NCI-H748 (cell line): ENCODE measurements around the gene ZNF557.
"Not testable (repeated sequence)": the region's sequence is repeated elsewhere in the genome, so short reads cannot be mapped to it uniquely, and the experiment has no call there.

Source experiments
- DNase-seq: peaks from one replicate; lab custom pipeline; 2025; ENCODE audit not compliant: unreplicated experiment; lab: John Stamatoyannopoulos, UW

Gene ZNF557

DNA sequence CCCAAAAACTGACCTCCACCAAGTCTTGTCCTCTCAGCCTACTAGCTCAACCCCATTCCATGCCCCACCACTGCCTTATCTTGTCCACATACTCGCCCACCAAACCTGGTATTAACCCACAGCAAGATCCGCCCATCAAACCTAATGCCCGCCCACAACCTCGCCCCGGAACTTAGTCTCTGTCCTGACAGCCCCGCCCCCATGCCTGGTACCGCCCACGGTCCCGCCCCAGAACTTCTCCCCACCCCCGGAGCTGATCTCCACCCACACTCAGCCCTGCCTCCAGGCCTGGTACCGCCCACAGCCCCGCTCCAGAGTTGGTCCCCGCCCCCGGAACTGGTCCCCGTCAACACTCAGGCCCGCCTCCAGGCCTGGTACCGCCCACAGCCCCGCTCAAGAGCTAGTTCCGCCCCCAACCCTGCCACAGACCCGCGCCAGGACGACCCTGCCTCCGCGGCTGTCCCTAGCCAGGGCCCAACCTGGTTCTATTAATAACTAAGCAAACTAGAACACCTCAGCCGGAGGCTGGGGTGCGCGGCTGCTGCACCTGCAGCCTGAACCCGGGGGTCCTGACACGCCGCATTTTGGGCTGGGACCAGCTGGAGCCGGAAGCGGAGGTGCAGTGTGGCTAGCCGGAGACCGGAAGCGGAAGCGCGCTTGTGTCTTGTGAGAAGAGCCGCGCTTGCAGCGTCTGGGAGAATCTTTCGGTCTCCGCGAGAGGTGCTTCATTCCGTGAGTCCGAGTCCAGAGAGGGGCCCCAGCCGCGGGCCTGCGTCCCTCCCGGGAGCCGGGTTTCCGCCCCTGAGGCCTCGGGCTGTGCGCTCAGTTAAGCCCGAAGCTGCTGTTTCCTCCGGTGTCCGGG lies at the start of gene ZNF557:
Gene ZNF557, plus strand, starts transcription at position 662 of the 862 bp plus-strand sequence. CDS start 5,372 bp downstream, outside the sequence.
- peak; percentile 91 for DNase-seq

DNA sequence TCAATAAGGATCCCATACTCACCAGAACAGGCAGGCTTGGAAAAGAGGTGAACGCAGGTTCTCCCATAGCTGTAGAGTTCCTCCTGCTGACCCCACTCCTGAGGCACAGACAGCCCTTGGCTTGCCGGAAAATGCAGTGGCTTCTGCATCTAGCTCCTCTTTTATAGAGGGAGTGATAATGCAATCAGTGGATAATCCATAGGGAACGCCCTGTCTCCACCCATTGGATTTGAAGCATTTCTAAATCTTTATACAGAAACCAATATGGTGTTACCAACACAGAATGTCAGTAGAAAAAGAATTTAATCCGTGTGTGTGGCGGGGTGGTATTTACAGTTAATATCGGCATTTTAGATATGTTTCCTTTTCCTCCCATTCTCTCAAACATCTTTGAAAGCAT lies 48.2 kb upstream of the ZNF557 start, which contains the start of gene MBD3L2B:
Gene MBD3L2B, minus strand, starts transcription at position 101 of the 400 bp plus-strand sequence. Its CDS starts 34 bp downstream, at position 67.
- DNase-seq: not testable (repeated sequence)

DNA sequence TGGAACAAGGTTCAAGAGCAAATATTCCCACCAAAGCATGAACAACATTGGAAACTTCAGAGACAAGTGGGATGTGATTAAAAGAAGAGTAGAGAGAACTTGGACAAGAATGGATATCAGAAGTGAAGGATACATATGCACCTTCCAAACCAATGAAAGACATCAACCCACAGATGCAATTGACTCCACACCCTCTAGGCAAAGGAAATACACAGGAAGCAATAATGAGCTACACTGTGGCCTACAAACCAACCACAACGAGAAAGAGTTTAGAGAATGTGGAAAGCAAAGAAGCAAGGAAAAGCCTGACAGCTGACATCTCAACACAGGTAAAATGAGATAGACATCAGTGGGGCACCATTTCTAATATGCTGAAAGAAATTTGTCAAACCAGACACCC lies 40.7 kb upstream of the ZNF557 start:
- not testable (repeated sequence) for DNase-seq

GRCh38 chr19:7030278-7030677 lies 39.2 kb upstream of the ZNF557 start, which contains the start of gene MBD3L5:
TSS of gene MBD3L5 (plus strand) at chr19:7030578. CDS start at chr19:7030612, 34 bp downstream.
- not testable (repeated sequence) for DNase-seq

DNA sequence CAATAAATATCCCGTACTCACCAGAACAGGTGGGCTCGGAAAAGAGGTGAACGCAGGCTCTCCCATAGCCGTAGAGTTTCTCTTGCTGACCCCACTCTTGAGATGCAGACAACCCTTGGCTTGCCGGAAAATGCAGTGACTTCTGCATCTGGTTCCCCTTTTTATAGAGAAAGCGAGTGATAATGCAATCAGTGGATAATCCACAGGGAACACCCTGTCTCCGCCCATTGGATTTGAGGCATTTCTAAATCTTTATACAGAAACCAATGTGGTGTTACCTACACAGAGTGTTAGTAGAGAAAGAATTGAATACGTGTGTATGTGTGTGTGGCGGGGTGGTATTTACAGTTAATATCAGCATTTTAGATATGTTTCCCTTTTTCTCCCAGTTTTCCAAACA lies 29.4 kb upstream of the ZNF557 start, which contains the start of gene MBD3L4:
Gene MBD3L4, minus strand, starts transcription at position 101 of the 400 bp plus-strand sequence. Its CDS starts 35 bp downstream, at position 66.
- not testable (repeated sequence) for DNase-seq

- DNase-seq: not testable (repeated sequence)
Observed at GRCh38 chr19:7041563-7041962, 27.9 kb upstream of the ZNF557 start.

- DNase-seq: not testable (repeated sequence)
Observed at GRCh38 chr19:7049021-7049420, 20.5 kb upstream of the ZNF557 start, which contains the start of gene MBD3L2. TSS of gene MBD3L2 (plus strand) at chr19:7049321. CDS start at chr19:7049374, 53 bp downstream.

DNA sequence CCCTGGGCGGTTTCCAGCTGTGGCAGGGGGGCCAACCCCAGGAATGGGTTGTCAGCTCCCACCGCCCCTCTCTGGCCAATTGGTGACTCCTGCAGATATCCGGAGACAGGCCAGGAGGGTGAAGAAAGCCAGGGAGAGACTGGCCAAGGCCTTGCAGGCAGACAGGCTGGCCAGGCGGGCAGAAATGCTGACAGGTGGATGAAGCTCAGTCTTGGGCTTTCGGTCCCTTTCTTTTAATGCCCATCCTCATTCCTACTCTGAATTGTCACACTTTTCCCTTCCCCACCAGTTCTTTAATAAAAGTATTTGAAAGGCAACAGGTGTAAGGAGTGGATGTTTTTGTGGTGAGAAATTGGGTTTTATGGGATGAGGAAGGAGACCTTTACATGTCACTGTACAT lies 18.1 kb upstream of the ZNF557 start:
- not testable (repeated sequence) for DNase-seq

- not testable (repeated sequence) for DNase-seq
Observed at GRCh38 chr19:7052896-7053295, 16.6 kb upstream of the ZNF557 start.

DNA sequence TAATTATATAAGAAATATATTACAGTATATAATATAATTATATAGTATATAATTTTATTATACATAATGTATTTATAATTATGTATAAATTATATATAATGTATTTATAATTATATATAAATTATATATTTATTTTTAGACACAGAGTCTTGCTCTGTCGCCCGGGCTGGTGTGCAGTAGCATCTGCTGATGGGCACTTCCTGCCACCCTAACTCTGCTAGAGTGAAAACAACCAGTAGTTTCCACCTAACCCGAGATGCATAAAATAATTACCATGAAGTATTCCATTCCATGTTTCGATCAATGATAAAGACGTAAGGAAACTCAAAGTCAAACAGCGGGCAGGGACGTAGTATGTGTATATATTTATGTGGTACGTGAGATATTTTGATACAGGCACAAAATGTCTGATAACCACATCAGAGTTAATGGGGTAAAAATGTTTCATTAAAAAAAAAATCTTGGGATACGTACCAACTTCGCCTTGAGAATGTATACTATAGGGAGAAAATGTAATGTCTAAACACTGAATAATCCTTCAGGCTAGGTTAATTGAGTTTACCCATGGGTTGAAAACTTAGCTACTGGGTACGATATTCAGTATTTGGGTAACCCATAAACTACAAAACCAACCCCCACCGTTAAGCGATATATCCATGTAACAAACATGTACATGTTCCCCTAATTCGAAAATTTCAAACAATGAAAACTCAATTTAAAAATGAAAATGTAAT lies 14.7 kb upstream of the ZNF557 start:
- DNase-seq: not testable (repeated sequence)

GRCh38 chr19:7055679-7056078 lies 13.8 kb upstream of the ZNF557 start:
- not testable (repeated sequence) for DNase-seq

DNA sequence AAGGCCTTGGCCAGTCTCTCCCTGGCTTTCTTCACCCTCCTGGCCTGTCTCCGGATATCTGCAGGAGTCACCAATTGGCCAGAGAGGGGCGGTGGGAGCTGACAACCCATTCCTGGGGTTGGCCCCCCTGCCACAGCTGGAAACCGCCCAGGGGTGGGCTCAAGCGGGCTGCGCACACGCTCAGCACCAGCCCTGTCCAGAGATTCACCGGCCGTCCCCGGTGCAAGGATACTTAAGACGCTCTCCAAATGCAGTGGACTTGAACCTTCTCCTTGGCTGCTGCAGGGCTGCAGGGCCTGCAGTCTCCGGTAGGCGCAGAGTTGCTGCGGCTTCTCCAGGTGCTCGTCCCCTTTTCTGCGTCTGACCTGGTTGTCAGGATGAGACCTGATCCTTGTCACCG lies 13.1 kb upstream of the ZNF557 start:
- DNase-seq: not testable (repeated sequence)

GRCh38 chr19:7058576-7058975 lies 10.9 kb upstream of the ZNF557 start, which contains the start of gene MBD3L3:
TSS of gene MBD3L3 (minus strand) at chr19:7058676. CDS start at chr19:7058605, 71 bp downstream.
- not testable (repeated sequence) for DNase-seq

- DNase-seq: not testable (repeated sequence)
Observed at GRCh38 chr19:7059977-7060376, 9.5 kb upstream of the ZNF557 start.

GRCh38 chr19:7063339-7063738 lies 6.2 kb upstream of the ZNF557 start:
- no peak for DNase-seq

- no peak for DNase-seq
Observed at GRCh38 chr19:7063764-7064418, 5.6 kb upstream of the ZNF557 start.

DNA sequence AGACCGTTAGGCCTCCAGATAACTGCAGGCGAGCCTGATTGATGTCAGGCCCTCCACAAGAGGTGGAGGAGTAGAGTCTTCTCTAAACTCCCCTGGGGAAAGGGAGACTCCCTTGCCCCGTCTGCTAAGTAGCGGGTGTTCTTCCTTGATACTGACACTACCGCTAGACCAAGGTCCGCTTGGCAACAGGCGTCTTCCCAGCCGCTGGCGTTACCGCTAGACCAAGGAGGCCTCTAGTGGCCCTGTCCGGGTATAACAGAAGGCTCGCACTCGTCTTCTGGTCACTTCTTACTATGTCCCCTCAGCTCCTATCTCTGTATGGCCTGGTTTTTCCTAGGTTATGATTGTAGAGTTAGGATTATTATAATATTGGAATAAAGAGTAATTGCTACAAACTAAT lies 2.4 kb upstream of the ZNF557 start:
- peak; percentile 17 for DNase-seq

- no peak for DNase-seq
Observed at GRCh38 chr19:7067716-7068115, 1.8 kb upstream of the ZNF557 start.

GRCh38 chr19:7068599-7068998 lies 904 bp upstream of the ZNF557 start:
- DNase-seq: no peak

GRCh38 chr19:7069904-7070226 lies 362 bp downstream of the ZNF557 start:
- DNase-seq: no peak

DNA sequence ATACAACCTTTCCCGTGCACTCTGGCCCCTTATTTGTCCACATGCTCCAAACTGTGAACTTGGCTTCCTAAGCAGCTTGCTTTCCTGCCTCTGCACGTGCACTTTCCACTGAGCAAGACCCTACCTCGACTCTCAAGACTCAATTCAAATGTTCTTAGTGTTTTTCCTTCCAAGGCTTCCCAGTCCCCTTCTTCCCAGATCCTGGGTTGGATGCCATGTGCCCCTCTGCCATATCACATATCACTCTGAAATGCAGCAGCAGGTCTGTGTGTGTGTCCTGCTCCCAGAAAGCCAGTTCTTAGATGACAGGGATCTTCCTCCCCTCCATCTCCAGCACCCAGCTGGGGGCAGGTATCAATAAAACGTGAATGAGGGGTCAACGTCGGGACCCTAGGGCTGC lies 3.0 kb downstream of the ZNF557 start:
- no peak for DNase-seq
